ENCODE data around the gene NDOR1. TPM values are rescaled to one million over a fixed set of nuclear protein-coding genes. Genes with fewer than 3 reads are reported as not detected.

The NDOR1 gene
- total and polyA plus RNA-seq, 2 donors (not counting 3 experiments of a cell fraction or from before 2014, with no cell fraction given): 13.5 to 26.7 TPM

- Histone ChIP-seq H3K27ac (ENCODE audit: insufficient read depth, low read depth, low read length) (no peak overlapping the region), H3K27me3 (ENCODE audit: control insufficient read depth in 2 of 2, insufficient read depth in 2 of 2, low read length in 2 of 2) (no peaks in the 10 kb centered on the region), H2AFZ (ENCODE audit: low read depth, low read length) (no peak overlapping the region), H3K9me1 (replicated peaks; ENCODE audit: control insufficient read depth, extremely low read depth, insufficient read depth, low read length) (no peaks in the 10 kb centered on the region), H3K9me3 (replicated peaks; ENCODE audit: control insufficient read depth, insufficient read depth, low read length) (no peaks in the 10 kb centered on the region), H3K4me3 (replicated peaks in 1 of 3; ENCODE audit: insufficient read depth in 1 of 3, low read depth in 1 of 3, low read length in 3 of 3) (no peak overlapping the region), H3K9ac (replicated peaks; ENCODE audit: extremely low read depth, insufficient read depth, low read length) (no peak overlapping the region), H3K4me2 (ENCODE audit: insufficient read depth, low read length) (no peak overlapping the region), H3K36me3 (ENCODE audit: control insufficient read depth in 2 of 2, extremely low read depth in 1 of 2, insufficient read depth in 2 of 2, low read length in 2 of 2) (peaks cover 0 to 41% of the 10 kb centered on the region in 2 experiments), H3K79me2 (ENCODE audit: control insufficient read depth, insufficient read depth, low read length) (no peaks in the 10 kb centered on the region), H3K4me1 (ENCODE audit: control insufficient read depth, extremely low read depth, insufficient read depth, low read length) (peaks cover 6% of the 10 kb centered on the region), H4K20me1 (replicated peaks; ENCODE audit: control insufficient read depth, extremely low read depth, insufficient read depth, low read length) (no peaks in the 10 kb centered on the region)
- BruUV-seq (replicated peaks): no TSS peak
- ChIA-PET CTCF (interaction anchor here (1.3 kb wide), 1 partner anchor 58 kb away, joined by 4 read pairs; no protein-coding TSS in a partner anchor), POLR2A (no interaction called here)
- no peak for FAIRE-seq
- dilution Hi-C loops (cut with MboI; ENCODE audit: extremely low pct_ligation_motif_present, low sequenced_read_pairs): no loop called here
- TF ChIP-seq MYC (IDR thresholded peaks at IDR 0.05; ENCODE audit: low read depth, low read length): no peak
- no peak for TF ChIP-seq POLR2AphosphoS5 (IDR thresholded peaks at IDR 0.05; ENCODE audit: insufficient read depth, low read depth, low read length)
- TF ChIP-seq CTCF (IDR thresholded peaks at IDR 0.05; ENCODE audit: extremely low read depth in 1 of 2, insufficient read depth in 1 of 2, low read depth in 1 of 2, low read length in 2 of 2): no peak
- TF ChIP-seq, protein P1, sequence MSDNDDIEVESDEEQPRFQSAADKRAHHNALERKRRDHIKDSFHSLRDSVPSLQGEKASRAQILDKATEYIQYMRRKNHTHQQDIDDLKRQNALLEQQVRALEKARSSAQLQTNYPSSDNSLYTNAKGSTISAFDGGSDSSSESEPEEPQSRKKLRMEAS (IDR thresholded peaks at IDR 0.05; ENCODE audit: insufficient read depth, insufficient read length): no peak
- no peak for TF ChIP-seq FOS (IDR thresholded peaks at IDR 0.05; ENCODE audit: borderline replicate concordance, insufficient read depth, low read length)
- no peak for TF ChIP-seq GATA2 (IDR thresholded peaks at IDR 0.05; ENCODE audit: insufficient read depth, insufficient read length, low read depth, low read length)
- TF ChIP-seq EZH2 (IDR thresholded peaks at IDR 0.05; ENCODE audit: borderline replicate concordance, low read depth, low read length, severe bottlenecking): no peak
- TF ChIP-seq JUN (IDR thresholded peaks at IDR 0.05; ENCODE audit: borderline replicate concordance, insufficient read depth, insufficient read length, low read depth): no peak
- no peak for TF ChIP-seq POLR2A (IDR thresholded peaks at IDR 0.05; ENCODE audit: low read depth, low read length)
- intact Hi-C loops (cut with micrococcal nuclease): loop anchor here (5.0 kb wide), 1 partner anchor 62 kb away; no protein-coding TSS in a partner anchor
- DNase-seq (ENCODE audit: low read depth, low spot score): no peak
Measured at GRCh38 chr9:137178939-137179630, 26.4 kb upstream of the NDOR1 start.

Data from endothelial cell of umbilical vein (primary cell).